ENCODE measurements around the gene CMTR1. TPM values are rescaled to one million over a fixed set of nuclear protein-coding genes. Genes with fewer than 3 reads are reported as not detected.
"Not testable (repeated sequence)": the region's sequence is repeated elsewhere in the genome, so short reads cannot be mapped to it uniquely, and the experiment has no call there.

CMTR1 gene
- total and polyA plus RNA-seq, 10 of the 15 experiments (the other 5 are each of a cell fraction or from before 2014, with no cell fraction given): 2.7 to 67.0 (median 46.2) TPM

GRCh38 chr6:37500294-37500608 is 67.2 kb downstream of the CMTR1 start (continued):
- 0 out of 2 replicates have a peak, but pooled peaks have one; percentile 31 for TF ChIP-seq ZNF384 (IDR thresholded peaks at IDR 0.05; ENCODE audit: borderline replicate concordance, low read depth, low read length)

GRCh38 chr6:37500904-37501303 is 67.9 kb downstream of the CMTR1 start:
- BruUV-seq (replicated peaks); H3K36me3 ChIP-seq (ENCODE audit: control insufficient read depth in 2 of 2, insufficient read depth in 2 of 2, low read length in 1 of 2); H3K4me2 ChIP-seq (ENCODE audit: control insufficient read depth, insufficient read depth); H3K27me3 ChIP-seq (replicated peaks in 1 of 2; ENCODE audit: control insufficient read depth in 2 of 2, insufficient read depth in 2 of 2, low read length in 1 of 2); DNase-seq (ENCODE audit: low read depth, low spot score); H3K9me3 ChIP-seq (replicated peaks; ENCODE audit: control insufficient read depth, insufficient read depth, low read length); H3K27ac ChIP-seq (ENCODE audit: control insufficient read depth, insufficient read depth); H2AFZ ChIP-seq (ENCODE audit: control insufficient read depth, low read depth, low read length); FAIRE-seq; in situ Hi-C loops (cut with MboI); intact Hi-C loops (cut with micrococcal nuclease; ENCODE audit: unreplicated experiment); ATAC-seq; H3K9ac ChIP-seq (ENCODE audit: control insufficient read depth, insufficient read depth, low read length); H3K4me3 ChIP-seq; H4K20me1 ChIP-seq (ENCODE audit: control insufficient read depth, insufficient read depth): not testable (repeated sequence)
- ChIA-PET POLR2A (interaction anchor here (0.6 to 1.9 kb wide), 5 partner anchors 8 to 200 kb away, joined by 3 to 7 read pairs (median 5); no protein-coding TSS in a partner anchor), RAD21 (ENCODE audit: unreplicated experiment) (interaction anchor here (1.2 to 5.2 kb wide), 4 partner anchors 10 to 191 kb away, joined by 4 to 19 read pairs (median 10); no protein-coding TSS in a partner anchor), SMC1A (ENCODE audit: uncharacterized antibody, unreplicated experiment) (interaction anchor here (0.6 to 5.8 kb wide), 10 partner anchors 10 to 175 kb away, joined by 3 to 33 read pairs (median 5); no protein-coding TSS in a partner anchor), CTCF (interaction anchor here (1.2 to 3.5 kb wide), 2 partner anchors 57 to 65 kb away, joined by 5 to 19 read pairs; no protein-coding TSS in a partner anchor)
- TF ChIP-seq NFYB (IDR thresholded peaks at IDR 0.05; ENCODE audit: insufficient read depth, low read depth, low read length): peak; percentile 77
- H3K79me2 ChIP-seq (ENCODE audit: control insufficient read depth, insufficient read depth, low read length): peaks cover 27% of the 10 kb centered on the region
- H3K4me1 ChIP-seq (ENCODE audit: control insufficient read depth, insufficient read depth, low read length): peaks cover 40% of the 10 kb centered on the region
- WGBS (ENCODE audit: insufficient coverage, insufficient replicate concordance, low lambda C conversion rate, missing lambda C conversion rate): 96% methylated on average over 6 of the region's 6 CpGs

All from GM12878 (cell line).